GM21390 (cell line): ENCODE results near the gene IL6.
"Not testable (repeated sequence)": the region's sequence is repeated elsewhere in the genome, so short reads cannot be mapped to it uniquely, and the experiment has no call there.

Experiments used
- ATAC-seq: cut with Tn5 transposase; IDR thresholded peaks from one replicate; pipeline ENCODE4 v1.9.1; 2021; ENCODE audit not compliant: unreplicated experiment

Gene IL6

GRCh38 chr7:22779730-22780323 is 52.8 kb downstream of the IL6 start:
- not testable (repeated sequence) for ATAC-seq

- no peak for ATAC-seq
Observed at GRCh38 chr7:22781230-22781711, 54.3 kb downstream of the IL6 start.
